ENCODE data around the gene FANCD2OS. TPM values are rescaled to one million over a fixed set of nuclear protein-coding genes. Genes with fewer than 3 reads are reported as not detected.

The FANCD2OS gene
- total and polyA plus RNA-seq, 8 donors = not detected

DNA sequence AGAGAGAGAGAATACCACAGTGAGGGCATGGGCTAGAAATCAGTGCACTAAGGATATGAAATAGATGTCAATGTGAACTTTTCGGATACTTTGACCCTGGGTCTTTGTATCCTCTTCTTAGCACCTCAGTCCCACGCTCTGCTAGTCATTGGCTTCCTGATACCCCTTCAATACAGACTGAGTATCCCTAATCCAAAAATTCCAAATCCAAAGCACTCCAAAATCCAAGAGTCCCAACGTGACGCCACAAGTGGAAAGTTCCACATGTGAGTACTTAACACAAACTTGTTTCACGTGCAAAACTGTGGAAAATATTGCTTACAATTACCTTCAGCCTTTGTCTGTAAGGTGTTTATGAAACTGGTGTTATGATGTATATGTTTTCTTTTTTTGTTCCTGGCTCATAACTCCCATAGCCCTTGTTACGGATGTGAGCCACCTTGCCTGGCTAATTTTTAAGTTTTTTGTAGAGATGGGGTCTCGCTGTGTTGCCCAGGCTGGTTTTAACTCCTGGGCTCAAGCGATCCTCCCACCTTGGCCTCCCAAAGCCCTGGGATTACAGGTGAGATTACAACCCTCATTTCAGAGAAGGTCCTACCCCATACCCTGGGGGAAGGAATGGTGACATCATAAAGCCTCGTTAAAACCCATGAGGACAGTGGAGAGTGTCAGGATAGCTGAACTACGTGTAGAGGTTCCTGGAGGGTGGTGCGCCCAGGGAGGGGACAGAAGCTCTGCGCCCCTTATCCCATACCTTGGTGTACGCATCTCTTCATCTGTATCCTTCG, 46.5 kb upstream of the FANCD2OS start:
- 92 to 95% methylated on average over 14 of the region's 14 CpGs for WGBS, 2 donors
- H3K27ac ChIP-seq = no peak overlapping the region
- no peak overlapping the region for H3K4me3 ChIP-seq
- peaks cover 0 to 23% (median 18%) of the 10 kb centered on the region in 3 donors for H3K36me3 ChIP-seq
- no peaks in the 10 kb centered on the region for H3K4me1 ChIP-seq
- H3K27me3 ChIP-seq = no peaks in the 10 kb centered on the region
- no peak for DNase-seq
- intact Hi-C loops (cut with DNase I) = no loop called here
- ATAC-seq = no peak
- no peak for FAIRE-seq
- H3K9me3 ChIP-seq = no peaks in the 10 kb centered on the region
- TF ChIP-seq, protein P1, sequence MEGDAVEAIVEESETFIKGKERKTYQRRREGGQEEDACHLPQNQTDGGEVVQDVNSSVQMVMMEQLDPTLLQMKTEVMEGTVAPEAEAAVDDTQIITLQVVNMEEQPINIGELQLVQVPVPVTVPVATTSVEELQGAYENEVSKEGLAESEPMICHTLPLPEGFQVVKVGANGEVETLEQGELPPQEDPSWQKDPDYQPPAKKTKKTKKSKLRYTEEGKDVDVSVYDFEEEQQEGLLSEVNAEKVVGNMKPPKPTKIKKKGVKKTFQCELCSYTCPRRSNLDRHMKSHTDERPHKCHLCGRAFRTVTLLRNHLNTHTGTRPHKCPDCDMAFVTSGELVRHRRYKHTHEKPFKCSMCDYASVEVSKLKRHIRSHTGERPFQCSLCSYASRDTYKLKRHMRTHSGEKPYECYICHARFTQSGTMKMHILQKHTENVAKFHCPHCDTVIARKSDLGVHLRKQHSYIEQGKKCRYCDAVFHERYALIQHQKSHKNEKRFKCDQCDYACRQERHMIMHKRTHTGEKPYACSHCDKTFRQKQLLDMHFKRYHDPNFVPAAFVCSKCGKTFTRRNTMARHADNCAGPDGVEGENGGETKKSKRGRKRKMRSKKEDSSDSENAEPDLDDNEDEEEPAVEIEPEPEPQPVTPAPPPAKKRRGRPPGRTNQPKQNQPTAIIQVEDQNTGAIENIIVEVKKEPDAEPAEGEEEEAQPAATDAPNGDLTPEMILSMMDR (IDR thresholded peaks at IDR 0.05) = no peak

DNA sequence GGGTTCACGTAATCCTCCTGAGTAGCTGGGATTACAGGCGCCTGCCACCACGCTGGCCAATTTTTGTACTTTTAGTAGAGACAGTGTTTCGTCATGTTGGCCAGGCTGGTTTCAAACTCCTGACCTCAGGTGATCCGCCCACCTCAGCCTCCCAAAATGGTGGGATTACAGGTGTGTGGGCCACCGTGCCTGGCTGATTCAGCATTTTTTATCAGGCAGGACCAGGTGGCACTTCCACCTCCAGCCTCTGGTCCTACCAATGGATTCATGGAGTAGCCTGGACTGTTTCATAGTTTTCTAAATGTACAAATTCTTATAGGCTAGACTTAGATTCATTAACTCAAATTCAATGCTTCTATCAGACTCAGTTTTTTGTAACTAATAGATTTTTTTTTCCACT, 42.9 kb upstream of the FANCD2OS start:
- TF ChIP-seq, protein P1 (IDR thresholded peaks at IDR 0.05) = no peak
- H3K36me3 ChIP-seq = peaks cover 0 to 31% (median 18%) of the 10 kb centered on the region in 3 donors
- H3K27me3 ChIP-seq = no peaks in the 10 kb centered on the region
- WGBS, 2 donors = 73 to 87% methylated on average over 6 of the region's 6 CpGs
- DNase-seq (no peak), ATAC-seq (no peak), FAIRE-seq (no peak)
- intact Hi-C loops (cut with DNase I) = no loop called here
- no peak overlapping the region for H3K27ac ChIP-seq
- no peaks in the 10 kb centered on the region for H3K9me3 ChIP-seq
- no peaks in the 10 kb centered on the region for H3K4me1 ChIP-seq
- no peak overlapping the region for H3K4me3 ChIP-seq

DNA sequence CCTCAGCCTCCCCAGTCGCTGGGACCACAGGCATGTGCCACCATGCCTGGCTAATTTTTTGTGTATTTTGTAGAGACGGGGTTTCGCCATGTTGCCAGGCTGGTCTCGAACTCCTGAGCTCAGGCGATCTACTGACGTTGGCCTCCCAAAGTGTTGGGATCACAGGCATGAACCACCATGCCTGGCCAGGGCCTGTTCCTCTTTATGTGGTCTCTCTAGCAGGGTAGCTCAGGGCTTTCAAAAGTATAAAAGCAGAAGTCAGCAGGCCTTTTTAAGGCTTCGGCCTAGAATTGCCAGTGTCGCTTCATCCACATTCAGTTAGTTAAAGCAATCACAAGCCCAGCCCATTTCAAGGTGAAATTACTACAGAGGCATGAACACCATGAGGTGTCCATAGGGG, 41.2 kb upstream of the FANCD2OS start:
- Histone ChIP-seq H3K36me3 (peaks cover 0 to 31% (median 18%) of the 10 kb centered on the region in 3 donors), H3K4me3 (no peak overlapping the region), H3K27ac (no peak overlapping the region), H3K9me3 (no peaks in the 10 kb centered on the region), H3K27me3 (no peaks in the 10 kb centered on the region), H3K4me1 (peaks cover 0 to 5% (median 4%) of the 10 kb centered on the region in 3 donors)
- DNase-seq = no peak
- intact Hi-C loops (cut with DNase I) = no loop called here
- FAIRE-seq = no peak
- peak in 2 of 4 donors; percentile 38 to 64 for ATAC-seq
- 94% methylated on average over 8 of the region's 8 CpGs for whole genome bisulfite sequencing, 2 donors
- TF ChIP-seq, protein P1 (IDR thresholded peaks at IDR 0.05) = no peak

DNA sequence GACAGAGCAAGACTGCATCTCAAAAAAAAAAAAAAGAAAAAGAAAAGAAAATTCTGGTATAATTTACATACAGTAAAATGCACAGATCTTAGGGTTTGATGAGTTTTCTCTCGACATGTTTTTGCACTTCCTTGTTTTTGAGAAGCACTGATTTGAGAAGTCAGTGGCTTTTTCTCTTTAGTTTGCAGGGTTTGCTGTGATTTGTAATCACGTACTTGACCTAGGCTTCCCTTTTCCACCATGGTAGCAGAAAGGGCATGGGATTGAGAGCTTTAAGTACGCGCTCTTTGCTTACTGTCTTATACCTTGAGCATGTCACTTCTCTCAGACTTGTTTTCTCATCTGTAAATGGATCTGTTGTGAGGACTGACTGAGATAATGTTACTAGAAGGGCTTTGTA, 37.6 kb upstream of the FANCD2OS start:
- TF ChIP-seq, protein P1 (IDR thresholded peaks at IDR 0.05) = no peak
- no peak for DNase-seq
- FAIRE-seq = no peak
- H3K4me1 ChIP-seq = peaks cover 0 to 12% (median 5%) of the 10 kb centered on the region in 3 donors
- H3K9me3 ChIP-seq = no peaks in the 10 kb centered on the region
- intact Hi-C loops (cut with DNase I) = no loop called here
- ATAC-seq = no peak
- H3K4me3 ChIP-seq = no peak overlapping the region
- H3K27ac ChIP-seq = no peak overlapping the region
- H3K36me3 ChIP-seq = peaks cover 0 to 20% (median 4%) of the 10 kb centered on the region in 3 donors
- no peaks in the 10 kb centered on the region for H3K27me3 ChIP-seq
- WGBS, 2 donors = 87 to 88% methylated on average over 4 of the region's 4 CpGs
